GM18499 (cell line): ENCODE results near the gene DSCAML1.

Source experiments
- ATAC-seq: cut with Tn5 transposase; IDR thresholded peaks from one replicate; pipeline ENCODE4 v1.9.1; 2021; ENCODE audit warnings: moderate number of reproducible peaks; ENCODE audit not compliant: insufficient read depth, unreplicated experiment

Gene DSCAML1

DNA sequence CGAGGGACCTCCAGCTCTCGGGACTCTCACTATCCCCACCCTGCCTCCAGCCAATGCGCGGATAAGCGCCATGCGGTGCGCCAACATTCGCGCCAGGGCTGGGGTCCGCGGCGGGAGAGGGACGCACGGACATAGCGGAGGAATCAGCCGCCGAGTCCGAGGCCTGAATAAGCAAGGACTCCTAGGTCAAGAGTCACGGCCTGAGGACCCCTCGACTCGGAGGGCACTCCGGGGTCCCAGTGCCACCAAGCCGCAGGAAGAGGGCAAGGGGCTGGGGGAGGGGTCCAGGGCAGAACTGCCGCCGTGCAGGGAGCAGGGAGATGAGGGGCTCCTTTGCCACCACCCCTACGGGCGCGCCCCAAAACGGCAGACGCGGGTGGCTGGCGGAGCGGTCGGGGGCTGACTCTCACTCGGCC, 552 bp downstream of the DSCAML1 start:
- no peak for ATAC-seq

DNA sequence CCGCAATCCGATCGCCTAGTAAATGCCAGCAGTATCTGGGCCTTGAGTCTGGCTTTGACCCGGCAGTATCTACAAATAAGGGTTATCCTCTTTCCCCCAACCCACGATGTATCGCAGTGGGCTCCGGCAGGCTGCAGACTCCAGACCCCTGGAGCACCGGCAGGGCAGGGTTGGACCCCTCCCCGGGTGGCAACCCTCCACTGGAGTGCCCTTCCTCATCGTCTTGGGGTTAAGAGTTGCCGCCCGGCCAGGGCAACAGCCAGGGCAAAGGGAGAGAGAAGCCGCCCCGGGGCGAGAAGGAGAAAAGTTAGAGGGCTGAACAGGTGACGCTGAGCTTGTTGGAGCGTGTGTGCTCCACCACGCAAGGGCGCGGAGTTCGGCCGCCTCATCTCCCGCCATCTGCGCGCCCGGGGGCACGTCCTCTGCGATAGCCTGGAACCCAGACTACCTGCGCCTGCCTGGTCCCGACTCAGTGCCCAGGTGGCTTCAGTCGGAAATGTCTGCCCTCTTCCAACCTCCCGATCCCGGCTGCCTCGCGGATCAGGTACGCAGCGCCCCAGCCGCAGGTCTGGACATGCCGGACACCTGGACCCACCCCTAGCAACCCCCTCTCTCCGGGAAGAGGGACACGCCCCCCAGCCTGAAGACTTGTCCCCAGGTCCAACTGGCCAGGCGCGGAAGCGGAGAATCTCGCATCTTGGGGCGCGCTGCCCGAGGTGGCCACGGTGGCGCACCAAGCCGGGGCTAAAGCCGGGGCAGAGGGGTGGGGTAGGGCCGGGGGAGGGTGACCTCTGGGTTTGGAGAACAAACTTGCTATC, 1.2 kb downstream of the DSCAML1 start:
- ATAC-seq = no peak

DNA sequence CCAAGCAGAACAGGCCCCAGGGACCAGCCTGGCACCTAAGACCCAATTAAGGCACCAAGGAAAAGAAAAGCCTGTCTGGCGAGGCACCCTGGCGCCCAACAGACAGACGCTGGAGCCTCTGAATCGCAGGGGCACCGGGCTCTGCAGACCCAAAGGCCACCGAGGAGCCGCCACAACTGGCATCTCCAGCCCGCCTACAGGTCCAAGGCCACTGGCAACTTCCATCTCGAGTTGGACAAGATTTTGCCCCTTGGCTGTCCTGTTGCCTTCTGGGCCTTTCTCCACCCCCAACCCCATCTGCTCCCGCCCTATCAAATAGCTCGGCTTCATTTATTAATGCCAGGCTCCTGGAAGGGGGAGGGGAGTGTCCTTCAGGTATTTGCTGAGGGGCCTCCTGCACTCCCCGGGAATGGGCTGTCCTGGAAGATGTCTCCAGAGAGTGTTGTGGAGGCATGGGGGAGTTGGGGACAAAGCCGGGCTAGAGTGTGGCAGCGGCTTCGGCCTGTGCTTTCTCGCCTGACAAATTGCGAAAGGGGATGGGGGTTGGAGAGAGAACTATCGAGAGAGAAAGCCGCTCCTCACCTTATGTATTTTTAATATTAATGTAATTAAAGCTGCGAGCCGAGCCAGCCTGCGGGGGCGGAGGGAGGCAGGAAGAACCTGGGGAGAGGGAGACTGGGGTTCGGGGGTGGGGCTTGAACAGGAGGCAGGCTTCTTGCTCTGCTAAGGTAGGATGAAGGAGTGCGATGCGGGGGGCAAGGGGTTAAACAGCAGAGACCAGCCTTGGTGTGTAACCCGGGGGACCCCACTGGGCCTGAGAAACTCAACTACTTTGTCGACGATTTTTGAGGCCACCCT, 2.0 kb downstream of the DSCAML1 start:
- no peak for ATAC-seq

DNA sequence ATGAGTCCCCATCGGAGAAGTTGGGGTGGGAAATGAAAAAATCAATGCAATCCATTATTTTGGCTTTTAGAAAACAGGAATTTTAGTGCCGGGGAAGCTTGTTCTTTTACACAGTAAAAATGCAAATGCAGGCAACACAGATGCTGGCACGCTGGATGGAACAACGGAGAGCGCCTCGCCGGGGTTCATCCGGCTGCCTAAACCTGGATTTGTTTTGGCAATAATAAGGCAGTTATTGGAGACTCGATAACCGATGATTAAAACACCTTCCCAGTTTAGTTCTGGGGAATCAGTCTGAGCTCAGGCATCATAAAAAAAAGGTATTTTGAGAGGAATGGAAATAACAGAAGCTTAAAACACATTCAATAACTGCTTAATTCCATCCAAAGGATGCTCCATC, 2.9 kb downstream of the DSCAML1 start:
- no peak for ATAC-seq

DNA sequence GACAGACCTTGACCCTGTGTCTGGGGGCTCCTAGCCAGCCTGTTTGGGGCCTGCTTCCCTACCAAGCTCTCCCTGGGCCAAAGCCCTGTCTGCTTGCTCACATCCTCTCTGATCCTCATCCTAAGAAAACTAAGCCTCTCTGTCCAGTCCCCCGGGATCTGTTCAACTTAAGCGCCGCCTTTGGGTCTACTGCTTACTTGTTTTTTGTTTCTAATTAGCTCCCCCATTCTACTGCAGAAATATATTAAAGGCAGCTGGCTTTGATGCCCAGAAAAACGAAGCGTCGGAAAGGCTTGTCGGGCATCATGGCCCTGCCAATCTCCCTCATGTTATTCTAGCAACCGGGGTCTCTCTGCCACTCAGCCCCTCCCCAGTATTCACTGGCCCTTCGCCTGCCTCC, 3.4 kb downstream of the DSCAML1 start:
- ATAC-seq = no peak

DNA sequence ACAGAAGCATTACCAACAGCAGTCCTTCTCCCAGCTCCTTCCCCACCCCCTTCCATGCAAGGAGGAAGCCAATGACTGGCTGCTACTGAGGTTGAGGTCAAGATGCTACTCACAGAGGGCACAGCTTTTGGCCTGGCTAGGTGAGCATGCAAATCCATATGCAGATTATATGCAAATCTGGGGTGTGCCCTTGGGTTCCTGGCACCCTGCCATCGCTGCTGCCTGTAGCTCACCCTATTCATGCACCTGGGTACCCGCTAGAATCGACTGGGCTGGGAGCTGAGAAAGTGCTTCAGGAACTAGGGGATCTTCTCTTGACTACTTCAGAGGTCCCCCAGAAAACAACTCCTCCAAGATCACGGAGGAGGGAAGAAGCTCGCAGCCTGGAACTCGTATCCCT, 4.0 kb downstream of the DSCAML1 start:
- ATAC-seq = no peak

DNA sequence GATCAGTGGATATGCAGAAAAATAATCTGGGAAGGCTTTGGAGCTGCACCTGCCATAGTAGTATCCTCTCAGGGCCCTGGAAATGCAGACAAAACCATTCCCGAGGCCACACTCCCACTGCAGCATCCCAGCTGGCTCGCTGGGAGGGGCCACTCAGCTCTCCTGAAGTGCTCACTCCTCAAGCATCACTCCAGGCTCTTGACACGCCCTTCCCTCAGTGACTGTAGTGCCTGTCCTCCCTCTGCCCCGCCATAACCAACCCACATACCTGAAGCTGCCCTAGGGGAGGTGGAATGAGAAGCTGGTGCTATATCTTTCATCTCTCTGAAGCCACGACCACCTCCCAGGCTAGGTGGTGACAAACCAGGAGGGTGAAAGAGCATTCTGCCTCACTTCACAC, 4.8 kb downstream of the DSCAML1 start:
- ATAC-seq = no peak

DNA sequence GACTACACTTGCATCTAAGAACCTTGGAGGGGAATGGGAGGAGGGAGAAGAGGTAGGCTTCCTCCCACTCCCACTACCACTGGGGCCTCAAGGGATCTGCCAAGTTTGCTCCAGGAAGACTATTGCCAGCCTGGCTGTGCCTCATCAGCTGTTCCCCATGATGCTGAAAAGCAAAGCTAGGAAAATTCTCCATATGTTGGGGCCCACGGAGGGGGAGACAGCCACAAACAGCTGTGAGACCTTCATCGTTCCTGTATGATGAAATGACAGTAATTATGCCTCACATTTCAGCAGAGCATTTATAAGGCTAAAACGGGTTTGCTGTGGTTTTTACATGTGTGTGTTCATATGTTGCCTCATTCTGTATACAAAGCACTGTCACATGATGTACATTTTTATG, 6.7 kb downstream of the DSCAML1 start:
- ATAC-seq = no peak

DNA sequence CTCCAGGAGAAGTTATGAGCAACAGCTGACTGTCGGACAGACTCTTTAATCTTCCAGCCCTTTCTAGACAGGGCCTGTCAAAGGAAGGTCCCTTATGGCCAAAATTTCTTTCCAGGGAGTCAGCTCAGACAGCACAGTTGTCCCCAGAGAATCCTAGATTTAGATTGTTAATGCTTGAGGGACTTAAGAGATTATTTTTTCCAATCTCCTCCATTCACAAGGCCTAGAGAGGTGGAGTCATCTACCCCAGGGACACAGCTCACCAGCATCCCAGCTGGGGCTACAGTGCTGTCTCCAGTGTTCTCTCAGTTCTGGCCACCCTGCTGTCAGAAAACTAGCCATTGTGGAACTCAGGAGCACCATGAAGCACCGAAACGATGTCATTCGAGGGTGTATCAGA, 7.8 kb downstream of the DSCAML1 start:
- ATAC-seq = no peak

DNA sequence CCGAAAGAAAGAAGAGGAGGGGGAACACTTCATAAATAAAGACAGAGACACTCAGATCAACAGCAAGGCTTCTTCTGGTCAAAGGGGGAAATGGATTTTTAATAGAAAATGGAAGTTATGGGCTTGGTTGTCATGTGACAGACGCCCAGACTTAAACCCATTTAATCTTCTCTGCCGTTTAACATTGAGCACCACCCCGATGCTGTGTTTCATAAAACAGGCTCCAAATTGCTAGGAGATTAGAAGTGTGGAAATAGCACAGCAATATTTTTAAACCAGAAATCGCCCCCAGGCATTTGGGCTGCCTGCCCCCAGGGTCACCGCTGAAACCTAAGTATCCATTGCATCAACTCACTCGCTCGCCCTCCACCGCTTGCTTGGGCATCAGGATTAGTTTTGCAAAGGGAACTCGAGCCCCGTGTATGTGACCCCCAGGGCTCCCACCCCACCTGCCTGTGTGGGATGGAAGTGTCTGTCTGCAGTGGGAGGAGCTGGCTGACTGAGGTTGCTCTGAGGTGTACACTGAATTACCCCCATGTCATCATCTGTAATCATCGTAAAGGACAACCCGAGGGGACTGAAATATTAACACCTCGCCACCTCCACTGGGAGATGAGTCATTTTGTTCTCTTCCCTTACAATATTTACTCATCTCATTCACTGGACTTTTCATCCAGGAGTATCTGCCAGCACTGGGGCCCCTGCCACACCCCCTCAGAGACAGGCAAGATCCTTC, 10.7 kb downstream of the DSCAML1 start:
- no peak for ATAC-seq

DNA sequence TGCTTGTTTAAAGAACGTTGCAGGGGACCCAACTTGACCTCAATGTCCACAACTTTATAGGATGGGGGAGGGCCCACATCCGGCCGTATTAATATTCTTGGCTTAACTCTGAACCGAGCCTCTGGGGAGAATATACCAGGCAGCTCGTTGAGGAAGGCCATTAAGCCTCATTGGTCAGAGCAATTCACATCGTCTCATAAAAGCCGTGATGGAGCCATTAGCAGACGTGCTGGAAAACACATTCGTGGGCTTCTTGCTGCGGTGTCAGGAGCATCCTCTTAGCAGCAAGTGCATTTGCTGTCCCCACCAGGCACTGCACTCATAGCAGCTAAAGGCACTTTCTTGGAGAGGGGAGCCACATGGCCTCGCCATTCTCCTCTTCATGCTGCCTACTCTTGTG, 14.9 kb downstream of the DSCAML1 start:
- ATAC-seq = no peak

DNA sequence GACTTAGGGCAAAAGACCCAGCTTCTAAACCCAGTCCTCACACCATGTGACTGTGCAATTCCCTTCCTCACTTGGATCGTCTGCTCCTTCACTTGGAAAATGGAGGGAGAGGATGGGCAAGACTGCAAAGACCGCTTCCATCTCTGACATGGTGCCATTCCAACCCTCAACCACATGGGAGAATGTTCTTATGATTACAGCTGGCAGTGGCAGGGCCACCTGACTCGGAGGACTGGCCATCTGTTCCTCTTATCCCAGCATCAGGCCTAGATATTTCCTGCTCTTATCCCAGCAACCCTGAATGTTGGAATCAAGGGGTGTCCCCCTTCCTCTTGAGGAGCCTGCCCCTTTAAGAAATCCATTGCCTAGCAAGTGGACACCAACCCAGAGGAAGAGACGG, 15.4 kb downstream of the DSCAML1 start:
- no peak for ATAC-seq

DNA sequence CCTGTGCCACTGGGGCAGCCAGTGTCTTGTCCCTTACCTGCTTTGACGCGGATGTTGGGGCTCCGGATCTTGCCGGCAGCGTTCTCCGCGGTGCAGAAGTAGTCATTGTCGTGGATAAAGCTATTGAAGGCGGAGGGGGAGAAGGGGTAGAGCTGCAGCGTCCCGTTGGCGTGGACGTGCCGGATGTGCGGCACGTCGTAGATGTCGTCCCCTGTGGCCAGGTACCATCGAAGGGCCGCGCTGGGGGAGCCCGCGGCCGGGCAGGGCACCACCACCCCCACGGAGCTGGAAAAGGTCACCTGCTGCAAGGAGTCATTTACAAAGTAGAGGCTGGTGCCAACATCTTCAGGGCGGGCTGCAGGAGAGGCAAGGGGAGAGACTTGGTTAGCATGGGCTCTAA, 16.6 kb downstream of the DSCAML1 start:
- no peak for ATAC-seq

DNA sequence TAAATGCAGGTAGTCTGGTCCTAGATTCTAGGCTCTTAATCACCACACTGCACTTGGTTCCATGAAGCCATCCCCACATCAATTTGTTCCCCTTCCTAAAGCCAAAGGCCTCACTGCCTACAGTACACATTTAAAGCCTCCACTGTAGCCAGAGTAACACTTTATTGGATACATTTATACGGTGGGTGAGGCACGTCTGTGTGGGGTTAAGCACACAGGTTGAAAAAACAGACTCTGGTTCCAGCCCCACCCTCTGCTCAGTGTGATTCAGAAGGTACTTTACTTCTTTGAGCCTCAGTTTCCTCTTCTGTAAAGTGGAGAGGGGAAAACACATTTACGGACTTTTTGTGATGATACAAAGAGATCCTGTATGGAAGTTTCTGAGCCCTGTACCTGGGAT, 22.5 kb downstream of the DSCAML1 start:
- no peak for ATAC-seq

DNA sequence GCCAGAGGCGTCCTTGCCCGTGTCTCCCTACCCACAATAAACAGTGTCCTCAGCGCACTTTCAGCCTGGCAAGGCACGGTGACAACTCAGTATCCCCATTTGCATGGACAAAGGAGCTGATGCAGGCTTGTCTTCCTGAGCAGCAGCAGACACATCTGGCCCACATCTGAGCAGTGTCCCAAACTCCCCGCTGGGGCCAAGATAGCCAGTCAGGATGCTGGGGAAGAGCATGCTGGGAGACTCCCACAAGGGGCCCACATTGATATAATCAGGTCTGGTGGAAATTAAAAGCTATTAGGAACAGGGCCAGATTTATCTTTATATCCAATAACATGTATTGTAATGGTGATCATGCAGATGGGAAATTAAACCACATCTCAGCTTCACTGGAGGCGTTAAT, 24.7 kb downstream of the DSCAML1 start:
- no peak for ATAC-seq

DNA sequence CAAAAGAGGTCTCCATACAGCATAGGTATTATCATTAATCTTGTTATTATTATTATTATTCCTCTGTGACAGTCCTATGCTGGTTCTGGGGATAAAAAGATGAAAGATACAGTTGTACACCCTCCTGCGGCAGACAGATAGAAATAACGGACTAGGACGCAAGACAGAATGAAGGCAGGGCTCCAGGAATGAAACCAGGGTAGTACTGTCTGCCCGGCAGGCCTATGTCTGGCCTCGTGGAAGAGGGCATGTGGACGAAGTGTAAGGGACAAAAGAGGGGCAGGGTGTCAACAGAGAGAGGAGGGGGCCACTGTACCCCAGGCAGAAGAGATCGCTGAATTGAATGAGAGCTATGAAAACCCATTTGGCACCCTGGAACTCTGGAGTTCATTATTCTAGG, 25.2 kb downstream of the DSCAML1 start:
- ATAC-seq = no peak

DNA sequence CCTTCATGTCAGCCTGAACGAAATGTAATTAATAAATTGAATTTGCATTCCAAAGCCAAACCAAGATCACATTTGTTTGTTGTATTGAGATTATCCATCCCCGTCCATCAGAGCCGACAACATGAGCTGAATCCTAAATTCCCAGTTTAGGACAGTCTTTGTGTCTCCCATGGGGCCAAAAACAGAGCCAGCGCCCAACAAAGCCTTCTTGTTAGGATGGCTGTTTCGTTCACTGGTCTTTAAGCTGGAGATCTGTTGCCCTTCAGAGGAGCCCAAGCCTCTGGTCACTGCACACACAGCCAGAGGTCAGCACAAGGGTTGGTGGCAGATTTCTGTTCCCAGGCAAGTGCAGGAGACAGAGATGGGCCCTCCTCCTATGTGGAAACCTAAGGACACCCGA, 25.8 kb downstream of the DSCAML1 start:
- no peak for ATAC-seq

DNA sequence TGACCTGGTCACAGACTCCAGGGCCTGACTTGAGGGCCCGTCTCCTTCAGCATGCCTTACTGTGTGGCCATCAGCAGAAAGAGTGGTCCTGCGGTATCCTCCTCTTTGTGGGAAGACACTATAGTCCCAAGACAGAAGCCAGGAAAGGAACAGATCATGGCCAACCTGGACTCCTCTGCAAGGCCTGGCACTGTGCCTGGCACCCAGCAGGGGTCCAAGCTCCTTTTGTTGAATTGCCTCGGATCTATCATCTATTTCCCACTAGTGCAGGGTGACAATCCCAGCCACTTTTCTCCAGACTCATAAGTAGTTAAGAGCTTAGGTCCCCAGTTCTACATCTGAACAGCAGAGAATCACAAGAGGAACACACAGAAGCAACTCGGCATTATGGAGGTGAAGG, 27.0 kb downstream of the DSCAML1 start:
- no peak for ATAC-seq

DNA sequence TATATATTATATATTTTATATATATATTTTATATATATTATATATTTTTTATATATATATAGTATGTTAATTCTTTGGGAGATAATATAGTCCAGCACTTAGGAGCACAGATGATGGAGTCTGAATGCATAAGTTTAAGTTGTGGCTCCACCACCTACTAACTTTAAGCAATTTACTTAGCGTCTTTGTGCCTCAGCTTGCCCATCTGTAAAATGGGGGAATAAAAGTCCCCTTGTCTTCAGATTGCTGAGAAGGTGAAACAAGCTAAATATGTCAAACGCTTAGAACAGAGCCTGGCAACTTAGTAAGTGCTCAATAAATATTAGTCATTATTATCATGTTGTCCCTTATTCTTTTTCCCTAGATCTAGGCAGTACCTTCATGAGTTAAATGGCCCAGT, 27.5 kb downstream of the DSCAML1 start:
- ATAC-seq = no peak

DNA sequence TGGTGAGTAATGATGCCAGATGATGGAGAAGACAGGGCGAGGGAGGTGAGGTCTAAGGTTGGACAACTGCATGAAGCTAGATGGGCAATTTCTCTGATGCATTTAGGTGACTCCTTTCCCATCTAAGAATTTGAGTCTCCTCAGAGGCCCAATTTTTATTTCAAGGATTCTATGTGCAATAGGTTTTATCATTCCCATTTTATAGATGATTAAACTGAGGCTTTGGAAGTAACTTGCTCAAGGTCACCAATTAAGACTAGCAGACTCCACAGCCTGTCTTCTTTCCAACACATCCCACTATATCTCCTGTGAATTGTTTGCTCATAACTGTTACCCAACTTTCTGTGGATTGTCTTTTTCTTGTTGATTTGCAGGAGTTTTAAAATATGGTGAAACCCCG, 28.5 kb downstream of the DSCAML1 start:
- ATAC-seq = no peak

DNA sequence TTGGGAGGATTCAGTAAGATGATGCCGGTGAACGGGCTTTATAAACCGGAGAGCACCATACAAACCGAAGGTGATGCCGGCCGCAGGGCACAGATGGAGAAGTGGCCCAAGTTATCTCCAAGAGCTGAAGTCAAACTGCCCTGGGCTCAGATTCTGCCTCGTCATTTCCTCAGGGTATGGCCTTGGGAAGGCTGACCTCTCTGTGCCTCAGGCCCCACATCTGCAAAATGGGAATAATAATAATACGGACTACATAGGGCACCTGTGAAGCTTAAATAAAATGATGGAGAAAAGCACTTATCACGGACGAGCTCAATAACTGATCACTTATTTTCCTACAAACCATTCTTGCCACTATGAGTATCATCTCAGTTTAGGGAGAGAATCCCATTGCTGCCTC, 29.9 kb downstream of the DSCAML1 start:
- no peak for ATAC-seq
